ENCODE results near the gene UGT1A10. TPM values are rescaled to one million over a fixed set of nuclear protein-coding genes. Genes with fewer than 3 reads are reported as not detected.

UGT1A10 gene
- total and polyA plus RNA-seq, 2 donors (not counting 1 experiment from before 2014, with no cell fraction given): not detected

DNA sequence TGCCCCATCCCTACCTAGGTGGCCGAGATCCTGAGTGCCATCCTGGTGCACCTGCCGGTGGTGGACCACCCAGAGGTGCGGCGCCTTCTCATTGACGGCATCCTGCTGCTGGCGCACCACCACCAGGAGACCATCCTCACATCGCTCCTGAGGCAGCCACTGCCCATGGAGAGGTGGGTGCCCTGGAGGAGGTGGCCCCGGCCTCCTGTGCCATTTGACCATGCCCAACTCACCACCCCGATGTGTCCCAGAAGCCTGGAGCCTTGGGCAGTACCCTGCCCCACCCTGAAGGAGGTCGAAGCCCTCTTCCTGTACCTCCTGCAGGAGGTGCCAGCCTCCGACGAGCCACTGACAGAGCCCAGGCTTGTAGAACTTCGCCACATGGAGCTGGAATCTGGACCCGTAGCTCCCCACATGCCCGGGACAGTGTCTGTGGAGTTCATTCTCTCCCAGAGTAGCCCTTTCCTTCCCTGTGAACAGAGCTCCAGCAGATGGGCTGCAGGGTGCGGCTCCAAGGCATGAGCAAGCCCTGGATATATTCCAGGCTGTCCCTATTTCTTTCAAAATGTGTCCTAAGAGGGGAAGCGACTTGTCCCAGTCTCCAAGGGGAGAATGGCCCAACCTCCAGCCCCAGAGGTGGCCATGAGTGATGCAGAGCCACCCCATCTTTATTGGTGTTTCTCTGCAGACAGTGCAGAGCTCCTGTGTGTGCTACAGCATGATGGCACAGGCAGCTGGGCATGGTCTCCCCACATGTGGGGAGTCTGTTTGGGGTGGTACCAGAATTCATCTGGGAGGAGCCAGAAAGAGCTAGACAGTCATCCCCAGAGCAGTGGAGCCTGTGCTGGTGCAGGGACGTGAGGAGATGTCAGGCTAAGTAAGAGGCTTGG, 183.9 kb downstream of the UGT1A10 start:
- Histone ChIP-seq H2AFZ (ENCODE audit: insufficient read depth, low read depth, low read length, poor library complexity, severe bottlenecking) (no peak overlapping the region), H3K79me2 (ENCODE audit: control insufficient read depth, insufficient read depth, low read length) (no peaks in the 10 kb centered on the region), H3K27ac (ENCODE audit: low read length in 2 of 2) (no peak overlapping the region), H3K4me3 (ENCODE audit: control extremely low read depth in 1 of 5, extremely low read depth in 1 of 5, insufficient read depth in 1 of 5, low read depth in 2 of 5, low read length in 4 of 5) (no peak overlapping the region), H3K9me3 (ENCODE audit: control extremely low read depth in 1 of 3, control insufficient read depth in 2 of 3, insufficient read depth in 1 of 3, low read length in 2 of 3) (peaks cover 0 to 6% (median 0%) of the 10 kb centered on the region in 3 donors), H3K27me3 (replicated peaks in 1 of 4; ENCODE audit: control extremely low read depth in 1 of 4, control insufficient read depth in 3 of 4, insufficient read depth in 4 of 4, low read length in 3 of 4) (peaks cover 0 to 5% (median 0%) of the 10 kb centered on the region in 4 experiments), H4K20me1 (ENCODE audit: control insufficient read depth, insufficient read depth, low read length, poor library complexity, severe bottlenecking) (no peaks in the 10 kb centered on the region), H3K9ac (ENCODE audit: low read length) (no peak overlapping the region), H3K36me3 (replicated peaks in 1 of 2; ENCODE audit: control extremely low read depth in 1 of 2, control insufficient read depth in 1 of 2, extremely low read depth in 1 of 2, insufficient read depth in 2 of 2, low read length in 1 of 2) (no peaks in the 10 kb centered on the region), H3K4me1 (ENCODE audit: control insufficient read depth in 2 of 2, insufficient read depth in 2 of 2, low read length in 2 of 2) (no peaks in the 10 kb centered on the region), H3K4me2 (replicated peaks; ENCODE audit: low read depth, low read length, poor library complexity, severe bottlenecking) (no peak overlapping the region)
- Mint-ChIP-seq H3K4me3 (no peak overlapping the region), H3K27ac (no peak overlapping the region), H3K27me3 (peaks cover 9% of the 10 kb centered on the region), H3K9me3 (ENCODE audit: insufficient read depth) (no peaks in the 10 kb centered on the region), H3K4me1 (no peaks in the 10 kb centered on the region)
- ATAC-seq (ENCODE audit: low read depth) (no peak), DNase-seq (no peak)
- TF ChIP-seq, protein P1, sequence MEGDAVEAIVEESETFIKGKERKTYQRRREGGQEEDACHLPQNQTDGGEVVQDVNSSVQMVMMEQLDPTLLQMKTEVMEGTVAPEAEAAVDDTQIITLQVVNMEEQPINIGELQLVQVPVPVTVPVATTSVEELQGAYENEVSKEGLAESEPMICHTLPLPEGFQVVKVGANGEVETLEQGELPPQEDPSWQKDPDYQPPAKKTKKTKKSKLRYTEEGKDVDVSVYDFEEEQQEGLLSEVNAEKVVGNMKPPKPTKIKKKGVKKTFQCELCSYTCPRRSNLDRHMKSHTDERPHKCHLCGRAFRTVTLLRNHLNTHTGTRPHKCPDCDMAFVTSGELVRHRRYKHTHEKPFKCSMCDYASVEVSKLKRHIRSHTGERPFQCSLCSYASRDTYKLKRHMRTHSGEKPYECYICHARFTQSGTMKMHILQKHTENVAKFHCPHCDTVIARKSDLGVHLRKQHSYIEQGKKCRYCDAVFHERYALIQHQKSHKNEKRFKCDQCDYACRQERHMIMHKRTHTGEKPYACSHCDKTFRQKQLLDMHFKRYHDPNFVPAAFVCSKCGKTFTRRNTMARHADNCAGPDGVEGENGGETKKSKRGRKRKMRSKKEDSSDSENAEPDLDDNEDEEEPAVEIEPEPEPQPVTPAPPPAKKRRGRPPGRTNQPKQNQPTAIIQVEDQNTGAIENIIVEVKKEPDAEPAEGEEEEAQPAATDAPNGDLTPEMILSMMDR (IDR thresholded peaks at IDR 0.05): no peak
- TF ChIP-seq EZH2 (IDR thresholded peaks at IDR 0.05; ENCODE audit: borderline replicate concordance, insufficient read depth, low read depth, low read length, poor library complexity, severe bottlenecking): no peak
- intact Hi-C loops (cut with micrococcal nuclease): no loop called here
- POLR2A ChIA-PET: no interaction called here
- CTCF ChIA-PET: no interaction called here
- WGBS (ENCODE audit: insufficient coverage): 82% methylated on average over 14 of the region's 18 CpGs

GRCh38 chr2:233820774-233821105, 184.5 kb downstream of the UGT1A10 start:
- WGBS (ENCODE audit: insufficient coverage): 96% methylated on average over 3 of the region's 6 CpGs

More at GRCh38 chr2:233820774-233821105, 184.5 kb downstream of the UGT1A10 start:
- Histone ChIP-seq H3K27me3 (replicated peaks in 1 of 4; ENCODE audit: control extremely low read depth in 1 of 4, control insufficient read depth in 3 of 4, insufficient read depth in 4 of 4, low read length in 3 of 4) (peaks cover 0 to 5% (median 0%) of the 10 kb centered on the region in 4 experiments), H3K4me2 (replicated peaks; ENCODE audit: low read depth, low read length, poor library complexity, severe bottlenecking) (no peak overlapping the region), H3K9ac (ENCODE audit: low read length) (no peak overlapping the region), H3K27ac (ENCODE audit: low read length in 2 of 2) (no peak overlapping the region), H2AFZ (ENCODE audit: insufficient read depth, low read depth, low read length, poor library complexity, severe bottlenecking) (no peak overlapping the region), H4K20me1 (ENCODE audit: control insufficient read depth, insufficient read depth, low read length, poor library complexity, severe bottlenecking) (no peaks in the 10 kb centered on the region), H3K4me1 (ENCODE audit: control insufficient read depth in 2 of 2, insufficient read depth in 2 of 2, low read length in 2 of 2) (no peaks in the 10 kb centered on the region), H3K36me3 (replicated peaks in 1 of 2; ENCODE audit: control extremely low read depth in 1 of 2, control insufficient read depth in 1 of 2, extremely low read depth in 1 of 2, insufficient read depth in 2 of 2, low read length in 1 of 2) (no peaks in the 10 kb centered on the region), H3K9me3 (ENCODE audit: control extremely low read depth in 1 of 3, control insufficient read depth in 2 of 3, insufficient read depth in 1 of 3, low read length in 2 of 3) (peaks cover 0 to 6% (median 0%) of the 10 kb centered on the region in 3 donors), H3K79me2 (ENCODE audit: control insufficient read depth, insufficient read depth, low read length) (no peaks in the 10 kb centered on the region), H3K4me3 (ENCODE audit: control extremely low read depth in 1 of 5, extremely low read depth in 1 of 5, insufficient read depth in 1 of 5, low read depth in 2 of 5, low read length in 4 of 5) (no peak overlapping the region)
- peaks cover 8% of the 10 kb centered on the region for H3K27me3 Mint-ChIP-seq
- CTCF ChIA-PET: no interaction called here
- ATAC-seq (ENCODE audit: low read depth) (no peak), DNase-seq (no peak)
- intact Hi-C loops (cut with micrococcal nuclease): no loop called here
- POLR2A ChIA-PET: no interaction called here
- no peak overlapping the region for H3K27ac Mint-ChIP-seq
- peaks cover 1% of the 10 kb centered on the region for H3K9me3 Mint-ChIP-seq (ENCODE audit: insufficient read depth)
- H3K4me1 Mint-ChIP-seq: no peaks in the 10 kb centered on the region
- no peak overlapping the region for H3K4me3 Mint-ChIP-seq
- no peak for TF ChIP-seq EZH2 (IDR thresholded peaks at IDR 0.05; ENCODE audit: borderline replicate concordance, insufficient read depth, low read depth, low read length, poor library complexity, severe bottlenecking)
